GM19468 (cell line): ENCODE results near the gene SP8.
"Not testable (repeated sequence)": the region's sequence is repeated elsewhere in the genome, so short reads cannot be mapped to it uniquely, and the experiment has no call there.

Experiments used
- ATAC-seq: cut with Tn5 transposase; IDR thresholded peaks from one replicate; pipeline ENCODE4 v1.9.1; 2021; ENCODE audit warnings: mild to moderate bottlenecking, moderate library complexity, moderate number of reproducible peaks; ENCODE audit not compliant: unreplicated experiment; ENCODE audit errors: extremely low read depth

SP8 gene

GRCh38 chr7:20786779-20787659, at the start of gene SP8:
TSS of gene SP8 (minus strand) at chr7:20786886. CDS start at chr7:20786798, 88 bp downstream.
- ATAC-seq = no peak

GRCh38 chr7:20836424-20836823, 49.7 kb upstream of the SP8 start:
- ATAC-seq = peak; percentile 53

- no peak for ATAC-seq
Measured at GRCh38 chr7:20835111-20835750, 48.5 kb upstream of the SP8 start.

- no peak for ATAC-seq
Measured at GRCh38 chr7:20834656-20835055, 48.0 kb upstream of the SP8 start.

- no peak for ATAC-seq
Measured at GRCh38 chr7:20831956-20832355, 45.3 kb upstream of the SP8 start.

GRCh38 chr7:20831451-20831850, 44.8 kb upstream of the SP8 start:
- no peak for ATAC-seq

GRCh38 chr7:20828947-20829346, 42.3 kb upstream of the SP8 start:
- no peak for ATAC-seq

GRCh38 chr7:20827172-20827571, 40.5 kb upstream of the SP8 start:
- no peak for ATAC-seq

GRCh38 chr7:20826243-20826642, 39.6 kb upstream of the SP8 start:
- ATAC-seq = no peak

- ATAC-seq = no peak
Measured at GRCh38 chr7:20825555-20825954, 38.9 kb upstream of the SP8 start.

GRCh38 chr7:20821390-20821789, 34.7 kb upstream of the SP8 start:
- not testable (repeated sequence) for ATAC-seq

GRCh38 chr7:20816372-20816959, 29.8 kb upstream of the SP8 start:
- ATAC-seq = no peak

- ATAC-seq = no peak
Measured at GRCh38 chr7:20804345-20804744, 17.7 kb upstream of the SP8 start.

GRCh38 chr7:20799566-20800366, 13.1 kb upstream of the SP8 start:
- no peak for ATAC-seq

GRCh38 chr7:20798694-20799121, 12.0 kb upstream of the SP8 start:
- ATAC-seq = no peak

GRCh38 chr7:20798081-20798693, 11.5 kb upstream of the SP8 start:
- peak; percentile 66 for ATAC-seq

- ATAC-seq = peak; percentile 29
Measured at GRCh38 chr7:20797462-20798080, 10.9 kb upstream of the SP8 start.

GRCh38 chr7:20797042-20797461, 10.4 kb upstream of the SP8 start:
- no peak for ATAC-seq

- no peak for ATAC-seq
Measured at GRCh38 chr7:20796500-20796899, 9.8 kb upstream of the SP8 start.
